Adrenal gland (tissue), 12 donors: ENCODE measurements around the gene NHEJ1. TPM values are rescaled to one million over a fixed set of nuclear protein-coding genes. Genes with fewer than 3 reads are reported as not detected.

ENCODE experiments used
- DNase-seq, 7 donors: peaks; one replicate each; pipeline ENCODE4 v3.0.0-alpha.2; 2019 to 2020
- H3K27ac ChIP-seq, 5 donors: fragments of 200-600 bp; sonication (generic) in 4 of 5; 1 replicate in 3 of 5; 2 replicates in 2 of 5; pipeline versions ENCODE4 v1.5.1 to v1.8.0; 2016 to 2020; ENCODE audit warnings: mild to moderate bottlenecking in 1 of 5
- H3K27me3 ChIP-seq: fragments of 200-600 bp; 2 replicates; pipeline ENCODE4 v1.8.0; 2021
- H3K36me3 ChIP-seq, 2 donors: fragments of 200-600 bp; replicated peaks in 1 of 2; 1 replicate in 1 of 2; 2 replicates in 1 of 2; pipeline versions ENCODE4 v1.5.1 to v1.8.0; 2018 to 2022
- H3K4me1 ChIP-seq, 2 donors: fragments of 200-600 bp; replicated peaks in 1 of 2; 1 replicate in 1 of 2; 2 replicates in 1 of 2; pipeline versions ENCODE4 v1.5.1 to v1.8.0; 2018 to 2021
- H3K4me3 ChIP-seq, 4 donors: fragments of 200-600 bp; sonication (generic) in 3 of 4; one replicate each; pipeline ENCODE4 v1.5.1; 2016 to 2018
- H3K9me3 ChIP-seq, 3 donors: fragments of 200-600 bp; sonication (generic) in 1 of 3; replicated peaks in 1 of 3; 1 replicate in 2 of 3; 2 replicates in 1 of 3; pipeline versions ENCODE4 v1.5.1 to v1.8.0; 2016 to 2021
- POLR2A ChIP-seq, 2 donors: fragments of 450-650 bp; IDR thresholded peaks; one replicate each; pipeline ENCODE4 v1.6.1; 2017; ENCODE audit warnings: antibody characterized with exemption in 2 of 2, mild to moderate bottlenecking in 2 of 2, moderate library complexity in 1 of 2
- WGBS, 4 donors: extraction: QIAGEN DNeasy Blood & Tissue Kit in 2 of 4; methylation state at CpG; one replicate each; pipeline versions ENCODE4 v1.1.5 to v1.1.7; 2013 to 2017; 5-methylcytosine and 5-hydroxymethylcytosine counted together
- intact Hi-C, 2 donors: fragments of 100-400 bp; cut with DNase I; formaldehyde crosslinking; loops; one replicate each; pipeline versions ENCODE4 v1.14.1 to v1.15.0; 2022 to 2023
- polyA plus RNA-seq, 3 donors: library from polyadenylated mRNA; stranded (reverse); fragments of 200-250 nt in 2 of 3; fragments of 350-450 nt in 1 of 3; fragmentation: Illumina TruSeq in 1 of 3; extraction: RNeasy Lipid Tissue Mini Kit (QIAGEN cat#74804) in 1 of 3; gene quantifications; one replicate each; pipeline ENCODE4 v1.2.3, GENCODE V29; 2013 to 2014
- total RNA-seq, 9 donors: library from RNA; depleted of rRNA in 4 of 9; stranded (reverse); fragments of >200 nt in 4 of 9; fragments of 120-200 nt in 1 of 9; fragmentation: NEBNext Ultra II Directional in 1 of 9; extraction: Animal tissue kit (Norgen Biotek cat#: 25700) in 1 of 9; gene quantifications; one replicate each; pipeline versions ENCODE4 v1.1.0 to v1.2.4, GENCODE V29; 2013 to 2023
- TF ChIP-seq, protein P1 (sequence below), 6 experiments: fragments of 450-650 bp in 4 of 6; fragments of 200-600 bp in 2 of 6; sonication (generic) in 1 of 6; IDR thresholded peaks; 1 replicate in 5 of 6; 2 replicates in 1 of 6; pipeline versions ENCODE4 v1.5.1 to v1.8.0; 2016 to 2021; ENCODE audit warnings: antibody characterized with exemption in 6 of 6, mild to moderate bottlenecking in 2 of 6, moderate library complexity in 1 of 6
- donor health status: healthy with polysubstance abuse.
- donor health status: Bipolar disorder and iron deficiency.
- donor health status: DM: yes; HTN: yes; CAD: no.
- donor health status: DM: no; HTN: no; CAD: no.
- donor health status: DM: no; HTN: no; CAD: no.
- donor health status: DM: yes; HTN: yes; CAD: no.

Gene NHEJ1
- total and polyA plus RNA-seq, 12 donors, result 5.7 to 26.0 (median 17.1) TPM

DNA sequence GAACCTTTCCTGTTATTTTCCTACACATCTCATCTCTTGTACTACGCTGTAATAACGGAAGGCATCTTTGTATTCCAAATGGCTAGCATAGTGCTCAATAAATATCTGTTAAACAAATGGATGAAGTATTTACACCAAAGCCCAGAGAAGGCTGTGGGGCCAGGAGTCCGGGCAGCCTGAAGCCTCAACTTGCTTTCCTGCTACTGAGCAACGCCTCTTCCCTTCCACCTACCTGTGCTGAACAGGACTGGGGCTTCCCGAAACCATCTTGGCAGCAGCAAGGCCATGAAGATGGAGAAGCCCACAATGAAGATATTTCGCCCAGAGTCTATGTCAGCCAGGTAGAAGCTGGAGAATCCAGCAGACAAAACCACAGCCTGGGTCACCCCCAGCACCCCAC lies 2.5 kb upstream of the NHEJ1 start:
- Histone ChIP-seq H3K9me3 (no peaks in the 10 kb centered on the region), H3K27me3 (no peaks in the 10 kb centered on the region), H3K4me3 (no peak overlapping the region), H3K27ac (no peak overlapping the region), H3K36me3 (no peaks in the 10 kb centered on the region), H3K4me1 (peaks cover 7 to 9% of the 10 kb centered on the region in 2 donors)
- no peak for DNase-seq
- 90 to 96% (median 93%) methylated on average over 5 to 6 of the region's 6 CpGs for WGBS, 4 donors
- TF ChIP-seq, protein P1, sequence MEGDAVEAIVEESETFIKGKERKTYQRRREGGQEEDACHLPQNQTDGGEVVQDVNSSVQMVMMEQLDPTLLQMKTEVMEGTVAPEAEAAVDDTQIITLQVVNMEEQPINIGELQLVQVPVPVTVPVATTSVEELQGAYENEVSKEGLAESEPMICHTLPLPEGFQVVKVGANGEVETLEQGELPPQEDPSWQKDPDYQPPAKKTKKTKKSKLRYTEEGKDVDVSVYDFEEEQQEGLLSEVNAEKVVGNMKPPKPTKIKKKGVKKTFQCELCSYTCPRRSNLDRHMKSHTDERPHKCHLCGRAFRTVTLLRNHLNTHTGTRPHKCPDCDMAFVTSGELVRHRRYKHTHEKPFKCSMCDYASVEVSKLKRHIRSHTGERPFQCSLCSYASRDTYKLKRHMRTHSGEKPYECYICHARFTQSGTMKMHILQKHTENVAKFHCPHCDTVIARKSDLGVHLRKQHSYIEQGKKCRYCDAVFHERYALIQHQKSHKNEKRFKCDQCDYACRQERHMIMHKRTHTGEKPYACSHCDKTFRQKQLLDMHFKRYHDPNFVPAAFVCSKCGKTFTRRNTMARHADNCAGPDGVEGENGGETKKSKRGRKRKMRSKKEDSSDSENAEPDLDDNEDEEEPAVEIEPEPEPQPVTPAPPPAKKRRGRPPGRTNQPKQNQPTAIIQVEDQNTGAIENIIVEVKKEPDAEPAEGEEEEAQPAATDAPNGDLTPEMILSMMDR (IDR thresholded peaks at IDR 0.05), result no peak
- no peak for TF ChIP-seq POLR2A (IDR thresholded peaks at IDR 0.05)
- intact Hi-C loops, result loop anchor here (5.0 to 10.0 kb wide), 2 partner anchors 52 to 134 kb away; partner anchors contain the start of gene ABCB6 (in 1 of the 2)

DNA sequence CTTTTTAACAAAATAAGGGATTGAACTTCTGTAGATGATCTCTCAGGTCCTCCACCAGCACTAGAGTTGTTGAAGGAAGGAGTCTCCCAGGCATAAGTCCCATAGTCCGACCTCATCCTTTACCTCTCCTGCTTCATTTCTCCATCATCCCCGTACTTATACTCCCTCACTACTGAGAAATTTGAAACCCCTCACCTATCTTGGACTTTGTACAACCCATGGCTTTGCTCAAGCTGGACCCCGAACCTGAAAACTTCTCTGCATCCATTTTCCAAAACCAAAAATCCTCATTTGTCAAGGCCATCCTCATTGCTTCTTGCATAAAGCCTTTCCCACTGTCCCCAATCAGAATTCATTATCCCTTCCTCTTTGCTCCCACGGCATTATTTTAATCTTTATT lies 482 bp upstream of the NHEJ1 start:
- no peak for DNase-seq
- Histone ChIP-seq H3K27me3 (no peaks in the 10 kb centered on the region), H3K4me3 (peak overlapping the region in 1 of 4 donors; percentile 73), H3K36me3 (peaks cover 0 to 12% of the 10 kb centered on the region in 2 donors), H3K9me3 (no peaks in the 10 kb centered on the region), H3K27ac (peak overlapping the region; percentile 83 to 96 (median 90)), H3K4me1 (peaks cover 7 to 9% of the 10 kb centered on the region in 2 donors)
- TF ChIP-seq, protein P1 (IDR thresholded peaks at IDR 0.05), result no peak
- TF ChIP-seq POLR2A (IDR thresholded peaks at IDR 0.05), result no peak
- intact Hi-C loops, result loop anchor here (5.0 to 10.0 kb wide), 2 partner anchors 54 to 136 kb away; partner anchors contain the start of gene ABCB6 (in 1 of the 2)
- 70 to 76% (median 73%) methylated on average over 4 of the region's 4 CpGs for WGBS, 4 donors

DNA sequence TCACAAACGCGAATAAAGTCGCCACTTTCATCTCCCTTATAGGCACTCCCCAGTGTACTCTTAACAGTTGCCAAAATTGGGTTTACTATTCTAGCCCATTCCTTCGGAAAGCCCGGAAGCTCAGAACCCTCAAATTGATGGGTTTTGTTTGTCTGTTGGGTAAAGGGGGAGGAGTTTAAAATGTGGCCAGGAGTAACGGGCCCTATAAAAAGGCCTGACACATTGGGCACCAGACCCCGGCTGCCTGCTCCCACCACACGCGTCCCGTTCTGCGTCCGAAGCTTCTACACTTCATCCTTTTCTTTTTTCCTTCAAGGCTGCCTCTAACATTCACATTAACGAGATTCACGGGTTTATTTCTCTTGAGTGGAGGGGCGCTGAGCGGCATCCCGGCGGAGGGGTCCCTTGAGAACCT lies 837 bp downstream of the NHEJ1 start:
- peak in 1 of 7 donors; percentile 37 for DNase-seq
- H3K4me3 ChIP-seq, result peak overlapping the region in 2 of 4 donors; percentile 33 to 73
- TF ChIP-seq, protein P1 (IDR thresholded peaks at IDR 0.05), result no peak
- TF ChIP-seq POLR2A (IDR thresholded peaks at IDR 0.05), result no peak
- 4 to 8% (median 8%) methylated on average over 18 of the region's 18 CpGs for WGBS, 4 donors
- H3K4me1 ChIP-seq, result peaks cover 7 to 9% of the 10 kb centered on the region in 2 donors
- H3K36me3 ChIP-seq, result peaks cover 0 to 17% of the 10 kb centered on the region in 2 donors
- H3K27ac ChIP-seq, result peak overlapping the region; percentile 83 to 96 (median 90)
- intact Hi-C loops, result loop anchor here (5.0 to 10.0 kb wide), 5 partner anchors 55 to 165 kb away; partner anchors contain the start of genes ABCB6 (in 1 of the 2) and CRYBA2 (in 1 of the 2)
- H3K9me3 ChIP-seq, result no peaks in the 10 kb centered on the region
- H3K27me3 ChIP-seq, result no peaks in the 10 kb centered on the region

DNA sequence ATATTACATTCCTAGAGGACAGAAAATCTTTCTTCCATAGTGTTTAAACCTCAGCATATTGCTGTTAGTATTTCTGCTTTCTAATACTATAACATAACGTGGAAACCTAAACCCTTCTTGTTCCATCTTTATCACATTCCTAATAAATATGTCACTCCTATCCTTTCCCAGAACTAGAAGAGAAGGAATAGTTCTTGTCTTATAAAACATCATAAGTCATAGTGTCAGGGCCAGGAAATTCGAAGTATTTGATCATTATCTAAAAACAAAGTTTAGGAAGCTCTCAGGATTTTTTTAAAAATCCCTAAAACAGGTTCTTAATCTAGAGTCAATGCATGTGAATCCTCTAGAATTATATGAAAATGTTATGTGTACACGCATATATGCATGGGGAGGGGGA lies 2.0 kb downstream of the NHEJ1 start:
- no peak overlapping the region for H3K4me3 ChIP-seq
- DNase-seq, result no peak
- peaks cover 0 to 17% of the 10 kb centered on the region in 2 donors for H3K36me3 ChIP-seq
- no peaks in the 10 kb centered on the region for H3K9me3 ChIP-seq
- no peak overlapping the region for H3K27ac ChIP-seq
- intact Hi-C loops, result loop anchor here (5.0 to 10.0 kb wide), 3 partner anchors 81 to 164 kb away; partner anchors contain the start of gene CRYBA2 (in 1 of the 2)
- WGBS, 4 donors, result 65 to 76% (median 71%) methylated on average over 3 of the region's 3 CpGs
- no peaks in the 10 kb centered on the region for H3K27me3 ChIP-seq
- TF ChIP-seq POLR2A (IDR thresholded peaks at IDR 0.05), result no peak
- TF ChIP-seq, protein P1 (IDR thresholded peaks at IDR 0.05), result no peak
- peaks cover 7 to 9% of the 10 kb centered on the region in 2 donors for H3K4me1 ChIP-seq
